Fibroblast of lung (primary cell): ENCODE results near the gene DZIP1L.

Experiments used
- EZH2 ChIP-seq: IDR thresholded peaks from 2 replicates; pipeline ENCODE4 v1.5.1; 2012; ENCODE audit warnings: low read length, control low read depth, mild to moderate bottlenecking; ENCODE audit errors: missing control alignments
- TF ChIP-seq, protein P1 (sequence below), 2 donors: IDR thresholded peaks in 1 of 2; conservative IDR thresholded peaks in 1 of 2; 1 replicate in 1 of 2; 2 replicates in 1 of 2; pipeline ENCODE4 v1.5.1; 2011 to 2012; ENCODE audit warnings: low read length in 2 of 2, control low read depth in 1 of 2, inconsistent platforms in 1 of 2, low read depth in 1 of 2, mild to moderate bottlenecking in 1 of 2

- TF ChIP-seq, protein P1, sequence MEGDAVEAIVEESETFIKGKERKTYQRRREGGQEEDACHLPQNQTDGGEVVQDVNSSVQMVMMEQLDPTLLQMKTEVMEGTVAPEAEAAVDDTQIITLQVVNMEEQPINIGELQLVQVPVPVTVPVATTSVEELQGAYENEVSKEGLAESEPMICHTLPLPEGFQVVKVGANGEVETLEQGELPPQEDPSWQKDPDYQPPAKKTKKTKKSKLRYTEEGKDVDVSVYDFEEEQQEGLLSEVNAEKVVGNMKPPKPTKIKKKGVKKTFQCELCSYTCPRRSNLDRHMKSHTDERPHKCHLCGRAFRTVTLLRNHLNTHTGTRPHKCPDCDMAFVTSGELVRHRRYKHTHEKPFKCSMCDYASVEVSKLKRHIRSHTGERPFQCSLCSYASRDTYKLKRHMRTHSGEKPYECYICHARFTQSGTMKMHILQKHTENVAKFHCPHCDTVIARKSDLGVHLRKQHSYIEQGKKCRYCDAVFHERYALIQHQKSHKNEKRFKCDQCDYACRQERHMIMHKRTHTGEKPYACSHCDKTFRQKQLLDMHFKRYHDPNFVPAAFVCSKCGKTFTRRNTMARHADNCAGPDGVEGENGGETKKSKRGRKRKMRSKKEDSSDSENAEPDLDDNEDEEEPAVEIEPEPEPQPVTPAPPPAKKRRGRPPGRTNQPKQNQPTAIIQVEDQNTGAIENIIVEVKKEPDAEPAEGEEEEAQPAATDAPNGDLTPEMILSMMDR (conservative IDR thresholded peaks at IDR 0.05 in 1 of 2, IDR thresholded peaks at IDR 0.05 in 1 of 2; ENCODE audit: low read depth in 1 of 2, low read length in 2 of 2) = no peak
- TF ChIP-seq EZH2 = no peak
Observed at GRCh38 chr3:138062037-138062436, 53.4 kb downstream of the DZIP1L start.
